ENCODE results near the gene KTN1.
A peak's percentile ranks its signal among the peaks of the same experiment; 100 is the strongest.

The KTN1 gene

GRCh38 chr14:55610713-55611370 is 30.8 kb downstream of the KTN1 start:
- Histone ChIP-seq H3K27ac (replicated peaks) (no peak overlapping the region), H3K4me3 (replicated peaks; ENCODE audit: insufficient read depth, low read length) (no peak overlapping the region), H3K27me3 (ENCODE audit: insufficient read depth, poor library complexity, severe bottlenecking) (no peaks in the 10 kb centered on the region)
- TF ChIP-seq SPI1 (IDR thresholded peaks at IDR 0.05; ENCODE audit: borderline replicate concordance, low read depth) (no peak), CTCF (IDR thresholded peaks at IDR 0.05; ENCODE audit: insufficient read depth, low read length) (no peak), GABPA (IDR thresholded peaks at IDR 0.05; ENCODE audit: low read depth) (no peak), REST (IDR thresholded peaks at IDR 0.05; ENCODE audit: insufficient replicate concordance, low read depth) (no peak), POLR2AphosphoS5 (IDR thresholded peaks at IDR 0.05; ENCODE audit: low read depth) (no peak)
- DNase-seq (ENCODE audit: low read depth in 1 of 2, low spot score in 1 of 2), result no peak

GRCh38 chr14:55611859-55612258 is 31.9 kb downstream of the KTN1 start:
- Histone ChIP-seq H3K4me3 (replicated peaks; ENCODE audit: insufficient read depth, low read length) (no peak overlapping the region), H3K27ac (replicated peaks) (no peak overlapping the region), H3K27me3 (ENCODE audit: insufficient read depth, poor library complexity, severe bottlenecking) (no peaks in the 10 kb centered on the region)
- no peak for DNase-seq (ENCODE audit: low read depth in 1 of 2, low spot score in 1 of 2)
- TF ChIP-seq CTCF (IDR thresholded peaks at IDR 0.05; ENCODE audit: insufficient read depth, low read length) (no peak), SPI1 (IDR thresholded peaks at IDR 0.05; ENCODE audit: borderline replicate concordance, low read depth) (no peak), GABPA (IDR thresholded peaks at IDR 0.05; ENCODE audit: low read depth) (no peak), REST (IDR thresholded peaks at IDR 0.05; ENCODE audit: insufficient replicate concordance, low read depth) (no peak), POLR2AphosphoS5 (IDR thresholded peaks at IDR 0.05; ENCODE audit: low read depth) (no peak)

GRCh38 chr14:55614304-55614703 is 34.3 kb downstream of the KTN1 start:
- DNase-seq (ENCODE audit: low read depth in 1 of 2, low spot score in 1 of 2), result no peak
- peak; percentile 76 for TF ChIP-seq SPI1 (IDR thresholded peaks at IDR 0.05; ENCODE audit: borderline replicate concordance, low read depth)
- no peak for TF ChIP-seq CTCF (IDR thresholded peaks at IDR 0.05; ENCODE audit: insufficient read depth, low read length)
- H3K27me3 ChIP-seq (ENCODE audit: insufficient read depth, poor library complexity, severe bottlenecking), result no peaks in the 10 kb centered on the region
- no peak overlapping the region; the same call in 1 of the 2 replicates for H3K27ac ChIP-seq (replicated peaks)
- no peak overlapping the region for H3K4me3 ChIP-seq (replicated peaks; ENCODE audit: insufficient read depth, low read length)

- Histone ChIP-seq H3K27me3 (ENCODE audit: insufficient read depth, poor library complexity, severe bottlenecking) (no peaks in the 10 kb centered on the region), H3K4me3 (replicated peaks; ENCODE audit: insufficient read depth, low read length) (no peak overlapping the region), H3K27ac (replicated peaks) (no peak overlapping the region)
- DNase-seq (ENCODE audit: low read depth in 1 of 2, low spot score in 1 of 2), result no peak
- TF ChIP-seq GABPA (IDR thresholded peaks at IDR 0.05; ENCODE audit: low read depth), result no peak
- TF ChIP-seq POLR2AphosphoS5 (IDR thresholded peaks at IDR 0.05; ENCODE audit: low read depth), result no peak
- no peak for TF ChIP-seq REST (IDR thresholded peaks at IDR 0.05; ENCODE audit: insufficient replicate concordance, low read depth)
- no peak for TF ChIP-seq CTCF (IDR thresholded peaks at IDR 0.05; ENCODE audit: insufficient read depth, low read length)
- no peak for TF ChIP-seq SPI1 (IDR thresholded peaks at IDR 0.05; ENCODE audit: borderline replicate concordance, low read depth)
Measured at GRCh38 chr14:55620277-55620676, 40.3 kb downstream of the KTN1 start.
